Smooth muscle cell (in vitro differentiated cells): ENCODE results near the gene PASD1. TPM values are rescaled to one million over a fixed set of nuclear protein-coding genes. Genes with fewer than 3 reads are reported as not detected.
"Not testable (repeated sequence)": the region's sequence is repeated elsewhere in the genome, so short reads cannot be mapped to it uniquely, and the experiment has no call there.

ENCODE experiments used
- DNase-seq: peaks from one replicate; lab custom pipeline; 2025; ENCODE audit not compliant: unreplicated experiment; lab: John Stamatoyannopoulos, UW
- H2AFZ ChIP-seq: fragments of 200-600 bp; sonication (generic); 2 replicates; pipeline ENCODE4 v1.6.0; 2016; ENCODE audit warnings: antibody characterized with exemption, low read depth, mild to moderate bottlenecking
- H3F3A ChIP-seq: fragments of 200-600 bp; sonication (generic); 2 replicates; pipeline ENCODE4 v1.6.0; 2017; ENCODE audit warnings: antibody characterized with exemption, low read depth
- H3K27ac ChIP-seq: fragments of 200-600 bp; sonication (generic); 2 replicates; pipeline ENCODE4 v1.5.1; 2016; ENCODE audit warnings: low read depth, mild to moderate bottlenecking
- H3K27me3 ChIP-seq: fragments of 200-600 bp; sonication (generic); 2 replicates; pipeline ENCODE4 v1.6.1; 2016; ENCODE audit warnings: low read depth, mild to moderate bottlenecking
- H3K36me3 ChIP-seq: fragments of 200-600 bp; sonication (generic); 2 replicates; pipeline ENCODE4 v1.5.1; 2016; ENCODE audit warnings: low read depth
- H3K4me1 ChIP-seq: fragments of 200-600 bp; sonication (generic); 2 replicates; pipeline ENCODE4 v1.5.1; 2016; ENCODE audit warnings: low read depth
- H3K4me2 ChIP-seq: fragments of 200-600 bp; sonication (generic); 2 replicates; pipeline ENCODE4 v1.6.0; 2016; ENCODE audit warnings: mild to moderate bottlenecking
- H3K4me3 ChIP-seq: fragments of 200-600 bp; sonication (generic); 2 replicates; pipeline ENCODE4 v1.5.1; 2016; ENCODE audit warnings: mild to moderate bottlenecking
- H3K79me2 ChIP-seq: fragments of 200-600 bp; sonication (generic); 2 replicates; pipeline ENCODE4 v1.6.0; 2016; ENCODE audit warnings: low read depth, mild to moderate bottlenecking
- H3K9ac ChIP-seq: fragments of 200-600 bp; sonication (generic); 2 replicates; pipeline ENCODE4 v1.6.0; 2016; ENCODE audit warnings: low read depth
- H3K9me3 ChIP-seq: fragments of 200-600 bp; sonication (generic); replicated peaks from 2 replicates; pipeline ENCODE4 v1.5.1; 2016; ENCODE audit warnings: low read depth
- H4K20me1 ChIP-seq: fragments of 200-600 bp; sonication (generic); 2 replicates; pipeline ENCODE4 v1.6.0; 2016; ENCODE audit warnings: low read depth
- CTCF ChIP-seq: fragments of 200-600 bp; sonication (generic); IDR thresholded peaks from 2 replicates; pipeline ENCODE4 v1.5.1; 2017; ENCODE audit warnings: borderline replicate concordance, mild to moderate bottlenecking, antibody characterized with exemption; ENCODE audit not compliant: insufficient read depth, poor library complexity, severe bottlenecking
- WGBS: methylation state at CpG from one replicate; pipeline ENCODE4 v1.1.7; 2016; ENCODE audit warnings: low lambda C conversion rate; 5-methylcytosine and 5-hydroxymethylcytosine counted together
- polyA plus RNA-seq: library from polyadenylated mRNA; unstranded; fragments of >200 nt; fragmentation: Nextera tagmentation; extraction: Ambion mirVana; gene quantifications from 2 replicates; pipeline ENCODE4 v1.2.1, GENCODE V29; 2016
- total RNA-seq: library from RNA; depleted of rRNA; stranded (reverse); fragments of >200 nt; gene quantifications from 2 replicates; pipeline ENCODE4 v1.2.3, GENCODE V29; 2014

Gene PASD1
- total and polyA plus RNA-seq, 2 experiments from 2014 or later: 0.17 TPM; not detected in 1

GRCh38 chrX:151552743-151553142, 10.7 kb upstream of the PASD1 start:
- Histone ChIP-seq H4K20me1 (no peaks in the 10 kb centered on the region), H3K9me3 (no peaks in the 10 kb centered on the region), H3K4me2 (no peak overlapping the region), H2AFZ (no peak overlapping the region), H3F3A (no peaks in the 10 kb centered on the region), H3K27me3 (no peaks in the 10 kb centered on the region), H3K9ac (no peak overlapping the region), H3K4me3 (no peak overlapping the region), H3K27ac (peak overlapping the region; percentile 54), H3K4me1 (no peaks in the 10 kb centered on the region), H3K36me3 (no peaks in the 10 kb centered on the region), H3K79me2 (no peaks in the 10 kb centered on the region)
- TF ChIP-seq CTCF: no peak
- 32% methylated on average over 4 of the region's 4 CpGs for WGBS
- no peak for DNase-seq

GRCh38 chrX:151555301-151555700, 8.2 kb upstream of the PASD1 start:
- H3K79me2 ChIP-seq, H3K4me2 ChIP-seq, H3K9me3 ChIP-seq, H3K9ac ChIP-seq, H3K27ac ChIP-seq, H3K4me3 ChIP-seq, H3F3A ChIP-seq, DNase-seq, H3K27me3 ChIP-seq, H4K20me1 ChIP-seq, H3K36me3 ChIP-seq, H3K4me1 ChIP-seq, H2AFZ ChIP-seq: not testable (repeated sequence)
- 91% methylated on average over 25 of the region's 25 CpGs for WGBS

- H3K27me3 ChIP-seq, DNase-seq: not testable (repeated sequence)
- 83% methylated on average over 15 of the region's 21 CpGs for WGBS
Measured at GRCh38 chrX:151562485-151562884, 990 bp upstream of the PASD1 start.

GRCh38 chrX:151563003-151563402, 472 bp upstream of the PASD1 start:
- not testable (repeated sequence) for H3K27ac ChIP-seq, H3K4me2 ChIP-seq, H3K4me1 ChIP-seq, H2AFZ ChIP-seq, H3K9me3 ChIP-seq, H3K36me3 ChIP-seq, H3K79me2 ChIP-seq, H3K4me3 ChIP-seq, H4K20me1 ChIP-seq, H3F3A ChIP-seq, H3K27me3 ChIP-seq, DNase-seq, H3K9ac ChIP-seq
- WGBS: 99% methylated on average over 24 of the region's 24 CpGs

More at GRCh38 chrX:151562485-151562884, 990 bp upstream of the PASD1 start:
- H3K9me3 ChIP-seq, H3K4me2 ChIP-seq, H3K9ac ChIP-seq, H2AFZ ChIP-seq, H3K79me2 ChIP-seq, H3K4me3 ChIP-seq, H3K36me3 ChIP-seq, H3K4me1 ChIP-seq, H3K27ac ChIP-seq, H4K20me1 ChIP-seq, H3F3A ChIP-seq: not testable (repeated sequence)

GRCh38 chrX:151564035-151564434, 560 bp downstream of the PASD1 start:
- Histone ChIP-seq H3K4me1 (no peaks in the 10 kb centered on the region), H3K27ac (no peak overlapping the region), H3K4me2 (no peak overlapping the region), H3K27me3 (no peaks in the 10 kb centered on the region), H4K20me1 (no peaks in the 10 kb centered on the region), H3K9me3 (no peaks in the 10 kb centered on the region), H3K4me3 (no peak overlapping the region), H3K9ac (no peak overlapping the region), H3K36me3 (no peaks in the 10 kb centered on the region), H2AFZ (no peak overlapping the region), H3F3A (no peaks in the 10 kb centered on the region), H3K79me2 (no peaks in the 10 kb centered on the region)
- TF ChIP-seq CTCF: no peak
- DNase-seq: no peak
- WGBS: 93% methylated on average over 21 of the region's 21 CpGs

- not testable (repeated sequence) for H3K4me2 ChIP-seq, H3F3A ChIP-seq, H3K27me3 ChIP-seq, H3K79me2 ChIP-seq, H3K36me3 ChIP-seq, H2AFZ ChIP-seq, DNase-seq, H4K20me1 ChIP-seq, H3K9me3 ChIP-seq, H3K4me1 ChIP-seq, H3K4me3 ChIP-seq, H3K27ac ChIP-seq, H3K9ac ChIP-seq
- WGBS: 87% methylated on average over 10 of the region's 10 CpGs
Measured at GRCh38 chrX:151566872-151567271, 3.4 kb downstream of the PASD1 start.
